ENCODE data around the gene STAG3. TPM values are rescaled to one million over a fixed set of nuclear protein-coding genes. Genes with fewer than 3 reads are reported as not detected.
A peak's percentile ranks its signal among the peaks of the same experiment; 100 is the strongest.
"Not testable (repeated sequence)": the region's sequence is repeated elsewhere in the genome, so short reads cannot be mapped to it uniquely, and the experiment has no call there.

The STAG3 gene
- total RNA-seq, 2 experiments from 2014 or later = 8.1 to 20.2 TPM

DNA sequence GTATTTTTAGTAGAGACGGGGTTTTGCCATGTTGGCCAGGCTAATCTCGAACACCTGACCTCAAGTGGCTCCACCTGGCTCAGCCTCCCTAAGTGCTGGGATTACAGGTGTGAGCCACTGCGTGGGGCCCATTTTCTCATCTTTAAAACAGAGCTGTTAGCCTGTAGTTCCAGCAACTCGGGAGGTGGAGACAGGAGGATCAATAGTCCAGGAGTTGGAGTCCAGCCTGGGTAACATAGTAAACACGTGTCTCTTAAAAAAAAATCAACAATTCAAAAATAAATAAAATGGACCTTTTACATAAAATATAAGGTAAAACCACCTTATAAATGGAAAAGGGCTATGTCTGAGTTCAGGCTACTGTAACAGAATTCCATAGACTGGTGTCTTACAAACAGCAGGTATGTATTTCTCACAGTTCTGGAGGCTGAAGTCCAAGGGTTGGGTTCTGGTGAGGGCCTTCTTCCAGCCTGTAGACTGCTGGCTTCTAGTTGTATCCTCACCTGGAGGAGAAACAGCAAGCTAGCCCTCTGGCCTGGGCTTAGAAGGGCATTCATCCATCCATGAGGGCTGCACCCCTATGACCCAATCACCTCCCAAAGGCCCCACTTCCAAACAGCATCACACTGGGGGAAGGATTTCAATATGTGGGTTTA lies 35.0 kb downstream of the STAG3 start:
- peaks cover 71% of the 10 kb centered on the region for H3K4me1 Mint-ChIP-seq
- H3K36me3 Mint-ChIP-seq = peaks cover 12% of the 10 kb centered on the region
- no peak for ATAC-seq
- no peaks in the 10 kb centered on the region for H3K9me3 Mint-ChIP-seq (ENCODE audit: low read depth)
- H3K4me3 Mint-ChIP-seq = no peak overlapping the region
- no peaks in the 10 kb centered on the region for H3K27me3 Mint-ChIP-seq
- CTCF ChIA-PET = interaction anchor here (1.5 to 10.0 kb wide), 3 partner anchors 9 to 79 kb away, joined by 3 to 80 read pairs (median 43); no protein-coding TSS in a partner anchor
- H3K27ac Mint-ChIP-seq = no peak overlapping the region
- no peak for DNase-seq

DNA sequence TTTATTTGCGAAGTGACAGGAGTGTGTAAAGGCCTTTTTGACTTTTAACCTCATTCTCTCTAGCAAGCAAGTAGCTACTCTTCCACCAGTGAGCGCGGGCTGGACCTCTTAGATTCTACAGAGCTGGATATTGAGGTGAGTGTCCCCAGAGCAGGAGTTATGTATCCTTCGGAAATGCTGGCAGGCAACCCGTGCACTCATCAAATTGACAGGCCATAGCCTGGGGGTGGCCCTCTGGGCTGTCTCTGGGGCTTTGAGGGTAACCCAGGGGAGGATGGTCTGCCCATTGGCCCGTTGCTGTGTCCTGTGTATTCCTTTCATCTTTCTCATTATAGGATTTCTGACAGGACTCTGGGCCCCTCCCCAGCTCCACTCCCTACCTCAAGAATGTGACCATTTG lies 36.0 kb downstream of the STAG3 start:
- no peaks in the 10 kb centered on the region for H3K9me3 Mint-ChIP-seq (ENCODE audit: low read depth)
- peaks cover 13% of the 10 kb centered on the region for H3K36me3 Mint-ChIP-seq
- peaks cover 67% of the 10 kb centered on the region for H3K4me1 Mint-ChIP-seq
- no peak overlapping the region for H3K27ac Mint-ChIP-seq
- no peak for DNase-seq
- CTCF ChIA-PET = interaction anchor here (1.5 to 10.0 kb wide), 2 partner anchors 10 to 26 kb away, joined by 3 to 80 read pairs; no protein-coding TSS in a partner anchor
- ATAC-seq = no peak
- H3K27me3 Mint-ChIP-seq = no peaks in the 10 kb centered on the region
- no peak overlapping the region for H3K4me3 Mint-ChIP-seq

DNA sequence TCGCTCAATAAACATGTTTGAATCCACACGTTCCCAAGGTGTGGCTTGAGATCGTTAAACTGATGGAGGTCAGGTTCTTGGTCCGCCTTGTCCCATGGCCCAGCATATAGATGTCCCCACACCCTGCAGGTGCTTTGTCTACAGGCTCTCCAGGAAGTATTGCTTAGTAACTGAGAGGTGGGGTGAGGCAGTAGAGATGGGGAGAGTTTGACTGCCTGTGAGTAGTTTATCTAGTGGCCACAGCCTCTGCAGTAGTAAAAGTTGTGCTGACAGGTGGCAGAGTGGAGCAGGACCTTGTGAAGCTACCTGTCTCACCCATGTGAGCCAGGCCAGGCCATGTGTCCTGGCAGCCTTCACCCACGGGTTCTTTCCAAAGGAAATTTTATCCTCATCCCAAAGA lies 36.6 kb downstream of the STAG3 start:
- H3K36me3 Mint-ChIP-seq = peaks cover 14% of the 10 kb centered on the region
- H3K9me3 Mint-ChIP-seq (ENCODE audit: low read depth); H3K4me3 Mint-ChIP-seq; CTCF ChIA-PET; DNase-seq; ATAC-seq; H3K27ac Mint-ChIP-seq; H3K27me3 Mint-ChIP-seq: not testable (repeated sequence)
- peaks cover 66% of the 10 kb centered on the region for H3K4me1 Mint-ChIP-seq

GRCh38 chr7:100215895-100216294 lies 38.2 kb downstream of the STAG3 start:
- H3K27me3 Mint-ChIP-seq = no peaks in the 10 kb centered on the region
- no peak for ATAC-seq
- H3K4me3 Mint-ChIP-seq = no peak overlapping the region
- DNase-seq = no peak
- CTCF ChIA-PET = interaction anchor here (0.6 to 5.0 kb wide), 6 partner anchors 7 to 84 kb away, joined by 3 to 51 read pairs (median 12); partner anchors contain the start of gene TRAPPC14
- peak overlapping the region; percentile 28 for H3K27ac Mint-ChIP-seq
- peaks cover 51% of the 10 kb centered on the region for H3K4me1 Mint-ChIP-seq
- H3K36me3 Mint-ChIP-seq = peaks cover 19% of the 10 kb centered on the region
- no peaks in the 10 kb centered on the region for H3K9me3 Mint-ChIP-seq (ENCODE audit: low read depth)

DNA sequence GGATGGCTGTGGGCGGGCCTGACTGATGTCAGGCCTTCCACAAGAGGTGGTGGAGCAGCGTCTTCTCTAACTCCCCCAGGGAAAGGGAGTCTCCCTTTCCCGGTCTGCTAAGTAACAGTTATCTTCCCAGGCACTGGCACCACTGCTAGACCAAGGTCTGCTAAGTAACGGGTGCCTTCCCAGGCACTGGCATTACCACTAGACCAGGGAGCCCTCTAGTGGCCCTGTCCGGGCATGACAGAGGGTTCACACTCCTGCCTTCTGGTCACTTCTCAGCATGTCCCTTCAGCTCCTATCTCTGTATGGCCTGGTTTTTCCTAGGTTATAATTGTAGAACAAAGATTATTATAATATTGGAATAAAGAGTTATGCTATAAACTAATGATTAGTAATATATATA lies 40.2 kb downstream of the STAG3 start:
- H3K36me3 Mint-ChIP-seq = peaks cover 33% of the 10 kb centered on the region
- not testable (repeated sequence) for H3K9me3 Mint-ChIP-seq (ENCODE audit: low read depth); H3K27me3 Mint-ChIP-seq
- DNase-seq (peak; percentile 92), ATAC-seq (peak; percentile 3)
- H3K27ac Mint-ChIP-seq = peak overlapping the region; percentile 97
- peaks cover 51% of the 10 kb centered on the region for H3K4me1 Mint-ChIP-seq
- peak overlapping the region; percentile 84 for H3K4me3 Mint-ChIP-seq
- CTCF ChIA-PET = interaction anchor here (0.6 to 5.0 kb wide), 16 partner anchors 9 to 216 kb away, joined by 3 to 51 read pairs (median 6); partner anchors contain the start of genes GPC2, LAMTOR4, MBLAC1 and STAG3

GRCh38 chr7:100219271-100219737 lies 41.6 kb downstream of the STAG3 start:
- CTCF ChIA-PET = interaction anchor here (1.0 to 5.0 kb wide), 8 partner anchors 11 to 126 kb away, joined by 3 to 32 read pairs (median 7); partner anchors contain the start of gene LAMTOR4
- H3K4me1 Mint-ChIP-seq = peaks cover 58% of the 10 kb centered on the region
- H3K4me3 Mint-ChIP-seq = peak overlapping the region; percentile 98
- H3K36me3 Mint-ChIP-seq = peaks cover 45% of the 10 kb centered on the region
- no peaks in the 10 kb centered on the region for H3K27me3 Mint-ChIP-seq
- peak; percentile 57 for DNase-seq
- H3K9me3 Mint-ChIP-seq (ENCODE audit: low read depth) = no peaks in the 10 kb centered on the region
- H3K27ac Mint-ChIP-seq = peak overlapping the region; percentile 100
- ATAC-seq = no peak

- H3K9me3 Mint-ChIP-seq (ENCODE audit: low read depth); H3K27me3 Mint-ChIP-seq: not testable (repeated sequence)
- H3K4me3 Mint-ChIP-seq = peak within 1 kb of the TSS; percentile 98
- H3K27ac Mint-ChIP-seq = peak within 1 kb of the TSS; percentile 100
- peaks cover 51% of the 10 kb centered on the region for H3K36me3 Mint-ChIP-seq
- H3K4me1 Mint-ChIP-seq = peaks cover 60% of the 10 kb centered on the region
- ATAC-seq (peak; percentile 34), DNase-seq (peak; percentile 74)
- CTCF ChIA-PET = interaction anchor here (0.8 to 5.0 kb wide), 6 partner anchors 11 to 125 kb away, joined by 3 to 32 read pairs (median 4); partner anchors contain the start of gene GPC2
These were observed 42.3 kb downstream of the STAG3 start, which contains the start of gene PVRIG for GRCh38 chr7:100219801-100220585. TSS of gene PVRIG (plus strand) at chr7:100219949. CDS start at chr7:100219971, 22 bp downstream.

GRCh38 chr7:100220586-100221230 lies 43.0 kb downstream of the STAG3 start:
- peak overlapping the region; percentile 100 for H3K27ac Mint-ChIP-seq
- peak; percentile 16 for ATAC-seq
- H3K4me1 Mint-ChIP-seq = peaks cover 60% of the 10 kb centered on the region
- H3K36me3 Mint-ChIP-seq = peaks cover 51% of the 10 kb centered on the region
- H3K4me3 Mint-ChIP-seq = peak overlapping the region; percentile 98
- no peaks in the 10 kb centered on the region for H3K9me3 Mint-ChIP-seq (ENCODE audit: low read depth)
- CTCF ChIA-PET = interaction anchor here (0.8 to 5.0 kb wide), 7 partner anchors 12 to 124 kb away, joined by 3 to 32 read pairs (median 4); partner anchors contain the start of gene GPC2
- H3K27me3 Mint-ChIP-seq = no peaks in the 10 kb centered on the region
- no peak for DNase-seq

DNA sequence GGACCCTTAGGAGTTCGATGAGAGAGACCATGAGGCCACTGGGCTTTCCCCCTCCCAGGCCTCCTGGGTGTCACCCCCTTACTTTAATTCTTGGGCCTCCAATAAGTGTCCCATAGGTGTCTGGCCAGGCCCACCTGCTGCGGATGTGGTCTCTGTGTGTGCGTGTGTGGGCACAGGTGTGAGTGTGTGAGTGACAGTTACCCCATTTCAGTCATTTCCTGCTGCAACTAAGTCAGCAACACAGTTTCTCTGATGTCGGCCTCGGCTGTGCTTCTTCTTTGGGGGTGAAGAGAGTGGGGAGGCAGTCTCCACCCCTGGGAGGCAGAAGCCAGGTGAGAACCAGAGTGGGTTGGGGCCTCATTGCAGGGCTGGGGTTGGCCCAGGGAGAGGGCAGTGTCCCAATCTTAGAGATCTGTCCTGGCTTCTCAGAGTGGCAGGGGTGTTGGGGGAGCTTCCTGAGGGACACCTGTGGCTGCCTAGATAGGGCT lies 43.6 kb downstream of the STAG3 start:
- Mint-ChIP-seq H3K9me3 (ENCODE audit: low read depth) (no peaks in the 10 kb centered on the region), H3K27ac (peak overlapping the region; percentile 100), H3K4me3 (peak overlapping the region; percentile 98), H3K27me3 (no peaks in the 10 kb centered on the region), H3K4me1 (peaks cover 58% of the 10 kb centered on the region), H3K36me3 (peaks cover 52% of the 10 kb centered on the region)
- ATAC-seq (peak; percentile 48), DNase-seq (peak; percentile 92)
- CTCF ChIA-PET = interaction anchor here (0.6 to 5.0 kb wide), 5 partner anchors 13 to 126 kb away, joined by 3 to 32 read pairs (median 5); partner anchors contain the start of gene GPC2

DNA sequence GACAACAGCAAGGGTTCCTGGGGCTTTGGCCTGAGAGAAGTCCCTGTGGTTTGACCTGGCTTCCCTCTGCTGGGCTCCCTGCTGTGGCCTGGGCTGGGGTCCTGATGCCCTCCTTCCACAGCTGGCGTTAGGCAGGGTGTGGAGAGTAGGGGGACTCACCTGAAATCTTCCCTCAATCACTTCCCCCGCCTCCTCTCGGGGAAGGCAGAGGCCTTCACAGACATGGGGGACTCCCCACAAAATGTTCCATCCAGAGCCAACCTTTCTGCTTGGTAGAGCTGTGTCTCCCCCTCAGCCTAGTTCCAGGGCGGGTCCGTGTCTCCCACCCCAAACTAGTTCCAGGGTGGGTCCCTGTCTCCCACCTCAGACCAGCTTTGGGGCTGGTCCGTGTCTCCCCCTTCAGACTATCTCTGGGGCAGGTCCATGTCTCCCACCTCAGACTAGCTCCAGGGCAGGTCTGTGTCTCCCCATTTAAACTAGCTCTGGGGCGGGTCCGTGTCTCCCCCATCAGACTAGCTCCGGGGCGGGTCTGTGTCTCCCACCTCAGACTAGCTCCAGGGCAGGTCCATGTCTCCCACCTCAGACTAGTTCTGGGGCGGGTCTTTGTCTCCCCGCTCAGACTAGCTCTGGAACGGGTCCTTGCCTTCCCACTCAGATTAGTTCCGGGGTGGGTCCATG lies 44.2 kb downstream of the STAG3 start:
- Mint-ChIP-seq H3K4me1 (peaks cover 55% of the 10 kb centered on the region), H3K36me3 (peaks cover 51% of the 10 kb centered on the region), H3K27ac (peak overlapping the region; percentile 100), H3K27me3 (no peaks in the 10 kb centered on the region), H3K9me3 (ENCODE audit: low read depth) (no peaks in the 10 kb centered on the region), H3K4me3 (peak overlapping the region; percentile 98)
- no peak for ATAC-seq
- DNase-seq = peak; percentile 51
- CTCF ChIA-PET = interaction anchor here (0.6 to 1.8 kb wide), 5 partner anchors 32 to 184 kb away, joined by 3 to 10 read pairs (median 3); no protein-coding TSS in a partner anchor

DNA sequence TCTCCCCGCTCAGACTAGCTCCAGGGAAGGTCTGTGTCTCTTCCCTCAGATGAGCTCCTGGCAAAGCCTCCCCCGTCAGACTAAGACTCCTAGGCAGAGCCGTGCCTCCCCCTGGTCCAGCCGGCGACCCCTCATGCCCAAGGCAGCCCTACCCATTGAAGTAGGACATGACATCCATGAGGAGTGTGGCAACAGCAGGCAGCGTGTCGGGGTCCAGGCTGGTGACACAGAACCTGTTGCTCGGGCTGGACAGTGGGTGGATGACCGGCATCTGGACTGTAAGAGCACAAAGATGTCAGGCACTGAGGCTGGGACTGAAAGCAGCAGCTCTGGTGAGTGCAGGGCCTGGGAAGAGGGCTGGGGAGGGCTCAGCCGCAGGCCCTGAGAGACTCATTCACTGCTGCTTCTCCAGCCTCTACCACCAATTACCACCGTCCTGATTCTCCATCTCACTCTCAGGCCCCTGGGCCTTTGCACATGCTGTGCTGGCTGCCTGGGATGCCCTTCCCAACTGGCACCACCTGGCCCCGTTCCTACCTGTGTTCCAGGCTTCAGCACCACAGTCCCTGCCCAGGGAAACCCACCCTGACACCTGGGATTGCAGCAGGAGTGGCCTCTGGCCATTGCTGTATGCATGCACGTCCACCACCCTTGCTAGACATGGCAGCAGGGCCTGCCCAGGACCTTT lies 44.9 kb downstream of the STAG3 start:
- Mint-ChIP-seq H3K27me3 (no peaks in the 10 kb centered on the region), H3K36me3 (peaks cover 50% of the 10 kb centered on the region), H3K27ac (peak overlapping the region; percentile 100), H3K4me1 (peaks cover 51% of the 10 kb centered on the region), H3K9me3 (ENCODE audit: low read depth) (no peaks in the 10 kb centered on the region), H3K4me3 (peak overlapping the region; percentile 98)
- DNase-seq (no peak), ATAC-seq (no peak)
- CTCF ChIA-PET = interaction anchor here (0.6 to 1.8 kb wide), 4 partner anchors 70 to 185 kb away, joined by 3 to 10 read pairs (median 4); no protein-coding TSS in a partner anchor
